GM12875 (cell line): ENCODE measurements around the gene CLUH.

ENCODE experiments used
- H3K4me3 ChIP-seq: one replicate; pipeline ENCODE4 v1.5.1; 2011; ENCODE audit warnings: low read depth, low read length, control low read depth
- TF ChIP-seq, protein P1 (sequence below): IDR thresholded peaks from 2 replicates; pipeline ENCODE4 v1.5.1; 2011; ENCODE audit warnings: low read depth, mild to moderate bottlenecking, control low read depth, inconsistent platforms, low read length, moderate library complexity, borderline replicate concordance; ENCODE audit not compliant: insufficient read depth

CLUH gene

DNA sequence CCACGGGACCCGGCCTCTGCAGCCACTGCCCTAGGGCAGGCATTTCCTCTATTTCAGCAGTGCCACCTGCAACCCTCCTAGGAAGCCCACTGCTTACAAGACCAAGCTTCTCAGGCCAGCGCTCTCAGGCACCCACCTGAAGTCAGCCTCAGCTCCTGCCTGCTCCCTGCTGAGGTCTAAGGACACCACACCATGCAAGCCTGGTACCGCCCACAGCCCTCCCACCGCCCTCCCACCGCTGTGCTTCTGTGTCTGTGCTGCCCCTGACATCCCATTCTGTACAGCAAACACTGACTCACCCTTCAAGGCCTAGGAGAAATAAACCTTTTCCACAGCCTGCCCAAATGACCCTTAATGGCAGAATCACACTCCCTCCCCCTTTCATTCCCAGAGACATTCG lies 6.3 kb downstream of the CLUH start:
- H3K4me3 ChIP-seq = no peak overlapping the region
- TF ChIP-seq, protein P1, sequence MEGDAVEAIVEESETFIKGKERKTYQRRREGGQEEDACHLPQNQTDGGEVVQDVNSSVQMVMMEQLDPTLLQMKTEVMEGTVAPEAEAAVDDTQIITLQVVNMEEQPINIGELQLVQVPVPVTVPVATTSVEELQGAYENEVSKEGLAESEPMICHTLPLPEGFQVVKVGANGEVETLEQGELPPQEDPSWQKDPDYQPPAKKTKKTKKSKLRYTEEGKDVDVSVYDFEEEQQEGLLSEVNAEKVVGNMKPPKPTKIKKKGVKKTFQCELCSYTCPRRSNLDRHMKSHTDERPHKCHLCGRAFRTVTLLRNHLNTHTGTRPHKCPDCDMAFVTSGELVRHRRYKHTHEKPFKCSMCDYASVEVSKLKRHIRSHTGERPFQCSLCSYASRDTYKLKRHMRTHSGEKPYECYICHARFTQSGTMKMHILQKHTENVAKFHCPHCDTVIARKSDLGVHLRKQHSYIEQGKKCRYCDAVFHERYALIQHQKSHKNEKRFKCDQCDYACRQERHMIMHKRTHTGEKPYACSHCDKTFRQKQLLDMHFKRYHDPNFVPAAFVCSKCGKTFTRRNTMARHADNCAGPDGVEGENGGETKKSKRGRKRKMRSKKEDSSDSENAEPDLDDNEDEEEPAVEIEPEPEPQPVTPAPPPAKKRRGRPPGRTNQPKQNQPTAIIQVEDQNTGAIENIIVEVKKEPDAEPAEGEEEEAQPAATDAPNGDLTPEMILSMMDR = no peak

DNA sequence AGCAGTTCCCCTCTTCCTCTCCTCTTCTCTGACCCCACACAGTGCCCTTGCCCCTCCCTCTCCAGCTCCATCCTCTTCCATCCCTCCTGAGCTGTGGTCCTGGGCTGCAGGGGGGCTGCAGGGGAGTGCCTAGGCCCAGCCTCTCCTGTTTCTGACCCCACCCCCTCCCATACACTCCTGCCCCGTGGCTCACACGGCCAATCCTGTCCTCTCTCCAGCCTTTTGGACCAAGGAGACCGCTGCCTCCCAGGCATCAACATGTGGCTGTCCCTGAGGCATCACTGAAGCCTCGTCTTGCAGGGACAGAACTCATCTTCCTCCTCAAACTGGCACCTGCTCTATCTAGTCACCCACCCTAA lies 6.7 kb downstream of the CLUH start:
- no peak overlapping the region for H3K4me3 ChIP-seq
- TF ChIP-seq, protein P1 = no peak

DNA sequence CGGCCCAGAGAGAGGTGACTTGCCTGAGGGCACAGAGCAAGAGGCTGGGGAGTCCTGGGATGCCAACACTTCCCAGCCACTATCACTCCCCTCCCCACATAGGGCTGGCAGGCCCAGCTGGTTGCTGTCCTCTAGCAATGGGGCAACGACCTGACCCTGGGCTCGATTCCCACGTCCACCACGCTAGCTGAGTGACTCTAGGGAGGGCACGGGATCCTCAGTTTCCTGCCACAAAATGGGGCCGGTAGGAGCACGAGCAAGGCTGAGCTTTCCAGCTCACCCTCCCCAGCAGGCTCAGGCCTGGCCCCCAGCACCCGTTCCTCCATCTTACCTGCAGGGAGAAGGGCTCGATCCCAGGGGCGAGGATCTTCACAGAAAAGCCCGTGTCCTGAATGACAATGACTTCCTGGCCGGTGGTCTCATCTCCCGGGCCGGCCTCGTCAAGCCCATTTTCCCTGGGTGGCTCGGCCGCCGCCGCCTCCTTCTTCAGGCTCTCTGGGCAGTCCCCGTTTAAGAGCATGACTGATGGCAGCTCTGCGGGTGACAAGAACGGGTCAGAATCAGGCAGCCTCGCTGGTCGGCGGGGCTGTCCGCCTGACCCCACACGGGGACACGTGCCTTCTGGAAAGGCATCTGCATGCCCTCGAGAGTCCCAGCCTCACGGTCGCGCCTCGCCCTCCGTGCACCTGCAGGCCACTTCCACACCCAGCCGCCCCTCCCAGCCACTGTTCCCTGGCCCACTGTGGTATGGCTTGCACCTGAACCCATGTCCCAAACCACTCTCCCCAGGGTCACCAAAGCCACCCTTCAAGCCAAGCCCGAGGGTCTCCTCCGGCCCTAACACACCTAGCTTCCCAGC lies 7.3 kb downstream of the CLUH start:
- no peak overlapping the region for H3K4me3 ChIP-seq
- TF ChIP-seq, protein P1 = no peak

DNA sequence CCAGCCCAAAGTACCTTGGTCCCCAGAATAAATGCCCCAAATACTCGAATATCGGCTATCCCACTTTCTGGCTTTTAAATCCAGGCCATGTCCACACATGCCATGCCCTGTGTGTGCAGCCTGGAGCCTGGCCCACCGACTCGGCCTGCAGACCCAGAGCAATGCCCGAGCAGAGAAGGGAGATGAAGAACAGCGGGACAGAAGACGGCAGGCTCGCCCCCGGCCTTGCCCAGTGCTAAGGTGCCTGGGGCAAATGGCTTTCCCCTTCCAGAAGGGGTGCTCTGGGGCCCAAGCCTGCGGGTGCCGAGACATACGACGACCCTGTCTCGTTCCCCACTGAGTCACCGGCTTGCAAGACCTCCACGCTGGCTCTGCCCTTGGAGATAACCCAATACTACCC lies 8.0 kb downstream of the CLUH start:
- TF ChIP-seq, protein P1 = no peak

DNA sequence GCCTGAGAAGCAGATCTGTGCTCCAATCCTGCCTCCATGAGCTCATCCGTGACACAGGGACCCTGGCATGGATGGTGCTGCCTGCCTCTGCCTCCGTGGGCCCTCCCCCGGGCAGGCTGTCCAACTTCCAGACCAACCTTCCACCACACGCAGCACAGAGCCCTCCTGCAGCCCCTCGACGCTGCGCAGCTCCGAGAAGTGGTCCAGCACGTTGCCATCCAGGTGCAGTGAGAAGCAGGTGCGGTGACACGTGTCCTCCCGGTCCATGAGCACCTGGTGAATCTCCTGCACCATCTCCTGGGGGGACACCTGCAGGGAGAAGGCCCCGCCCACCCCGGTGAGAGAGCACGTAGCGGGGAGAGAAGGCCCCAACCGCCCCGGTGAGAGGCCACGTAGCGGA lies 8.4 kb downstream of the CLUH start:
- H3K4me3 ChIP-seq = no peak overlapping the region
- TF ChIP-seq, protein P1 = no peak

More for the DNA sequence above, 8.0 kb downstream of the CLUH start:
- H3K4me3 ChIP-seq = no peak overlapping the region

DNA sequence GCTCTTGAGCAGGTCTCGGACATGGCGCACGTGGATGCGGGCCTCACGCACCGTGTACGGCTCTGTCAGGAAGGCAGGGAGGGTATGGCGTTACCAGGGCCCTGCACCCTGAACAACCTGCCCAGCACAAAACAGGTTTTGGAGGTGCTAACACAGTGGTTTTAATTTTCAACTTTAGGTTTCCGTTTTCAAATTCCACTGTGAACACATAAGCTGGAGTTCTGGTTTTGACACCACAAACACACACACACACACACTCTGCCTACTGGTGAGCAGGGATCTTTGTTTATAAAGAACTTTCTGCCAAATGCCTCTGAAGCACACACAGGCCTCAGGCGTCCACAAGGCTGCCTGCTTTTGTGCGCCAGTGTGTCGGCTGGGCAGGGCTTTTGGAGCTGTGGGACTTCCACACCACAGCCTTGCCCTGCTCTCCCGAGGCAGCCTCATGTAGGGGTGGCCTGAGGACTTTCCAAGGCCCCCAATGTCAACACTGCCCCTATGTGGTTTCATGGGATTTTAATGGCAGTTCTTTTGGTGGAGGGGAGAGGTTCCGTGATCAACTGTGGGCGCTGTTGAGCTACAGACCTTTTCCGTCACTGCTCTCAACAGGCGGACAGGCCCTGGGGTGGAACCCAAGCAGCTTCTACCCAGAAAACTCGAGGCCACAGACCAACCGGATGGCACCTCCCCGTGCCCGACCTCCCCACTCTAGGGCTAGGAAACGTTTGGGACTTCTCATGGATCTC lies 9.4 kb downstream of the CLUH start:
- no peak overlapping the region for H3K4me3 ChIP-seq
- TF ChIP-seq, protein P1 = no peak
